HG03103 (cell line): ENCODE results near the gene GRM8.

Experiments used
- ATAC-seq: cut with Tn5 transposase; IDR thresholded peaks from one replicate; pipeline ENCODE4 v1.9.1; 2021; ENCODE audit warnings: low read depth; ENCODE audit not compliant: unreplicated experiment

The GRM8 gene

DNA sequence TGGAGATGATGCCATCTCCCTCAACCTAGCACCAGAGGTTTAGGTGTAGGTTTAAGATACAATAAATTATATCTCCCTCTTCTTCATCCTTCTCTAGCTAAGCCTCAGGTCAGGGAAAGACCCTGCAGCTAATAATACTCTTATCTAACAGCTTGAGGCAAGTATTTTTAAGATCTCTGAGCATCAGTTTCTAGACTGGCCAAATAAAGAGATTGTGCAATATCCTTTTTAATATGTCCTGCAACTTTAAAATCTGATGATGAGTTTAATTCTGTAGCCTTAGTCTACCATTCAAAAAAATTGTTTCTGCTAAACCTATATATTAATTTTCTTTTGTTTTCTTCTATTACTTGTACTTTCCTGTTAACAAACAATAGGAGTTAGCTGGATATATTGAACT, 850.8 kb downstream of the GRM8 start:
- no peak for ATAC-seq

DNA sequence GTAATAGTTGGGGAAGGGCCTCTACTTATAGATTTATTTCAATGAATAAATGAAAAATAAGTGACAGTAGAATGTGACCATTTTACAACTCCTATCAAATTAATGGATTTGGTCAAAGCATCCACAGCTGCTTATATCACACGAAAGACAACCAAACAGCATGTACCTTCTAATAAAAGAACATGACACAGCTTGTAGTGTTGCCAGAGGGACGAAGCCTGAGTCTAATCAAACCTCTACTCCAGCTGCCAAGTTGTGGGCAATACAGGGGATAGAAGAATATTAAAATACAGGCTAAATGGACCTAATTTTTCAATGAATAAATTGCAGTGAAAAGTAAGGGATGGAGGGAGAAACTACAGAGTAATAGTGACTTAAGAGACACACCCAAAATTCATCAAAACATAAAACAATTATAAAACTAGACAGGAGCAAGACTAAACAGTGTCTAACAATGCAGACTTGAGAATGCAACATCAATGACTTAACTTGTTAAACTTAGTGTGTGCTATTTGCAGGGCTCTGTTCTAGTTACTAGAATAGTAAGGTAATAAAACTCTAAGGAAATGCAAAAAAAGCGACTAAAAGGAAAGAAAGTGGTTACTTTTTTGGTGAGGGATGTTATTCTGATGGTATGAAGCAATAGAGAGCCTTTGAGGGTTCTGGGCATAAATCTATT, 853.8 kb downstream of the GRM8 start:
- no peak for ATAC-seq

DNA sequence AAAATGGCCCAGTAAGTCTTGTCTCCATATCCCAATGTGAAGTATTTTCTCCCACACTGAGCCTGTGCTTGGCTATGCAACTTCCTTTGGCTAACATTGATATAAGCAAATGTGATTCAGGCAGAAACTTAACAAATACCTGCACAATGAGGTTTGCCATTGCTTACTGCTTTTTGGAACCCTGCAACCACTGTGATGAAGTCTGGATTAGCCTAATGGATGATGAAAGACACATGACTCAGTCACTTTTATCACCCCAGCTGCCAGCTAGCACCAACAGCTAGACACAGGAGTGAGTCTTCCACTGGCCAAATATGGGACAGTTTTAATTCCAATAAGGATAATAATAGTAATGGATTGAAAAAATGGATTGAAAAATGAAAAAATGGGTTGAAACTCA, 854.5 kb downstream of the GRM8 start:
- ATAC-seq, result no peak

DNA sequence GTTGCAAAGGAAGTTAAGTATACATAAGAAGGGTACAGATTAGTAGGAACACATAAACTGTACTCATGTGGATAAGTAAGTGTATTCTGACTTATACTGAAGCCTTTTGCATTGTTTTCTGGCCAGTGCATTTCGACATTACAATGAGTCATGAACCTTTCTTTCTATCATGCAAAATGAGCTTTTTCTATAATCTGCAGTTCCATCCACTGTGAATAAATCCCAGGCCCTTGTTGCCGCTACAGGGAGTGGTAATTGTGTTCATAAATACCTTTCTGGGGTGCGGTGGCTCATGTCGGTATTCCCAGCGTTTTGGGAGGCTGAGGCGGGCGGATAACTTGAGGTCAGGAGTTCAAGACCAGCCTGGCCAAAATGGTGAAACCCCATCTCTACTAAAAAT, 858.3 kb downstream of the GRM8 start:
- ATAC-seq, result no peak
